ENCODE measurements around the gene STX1B.

DNA sequence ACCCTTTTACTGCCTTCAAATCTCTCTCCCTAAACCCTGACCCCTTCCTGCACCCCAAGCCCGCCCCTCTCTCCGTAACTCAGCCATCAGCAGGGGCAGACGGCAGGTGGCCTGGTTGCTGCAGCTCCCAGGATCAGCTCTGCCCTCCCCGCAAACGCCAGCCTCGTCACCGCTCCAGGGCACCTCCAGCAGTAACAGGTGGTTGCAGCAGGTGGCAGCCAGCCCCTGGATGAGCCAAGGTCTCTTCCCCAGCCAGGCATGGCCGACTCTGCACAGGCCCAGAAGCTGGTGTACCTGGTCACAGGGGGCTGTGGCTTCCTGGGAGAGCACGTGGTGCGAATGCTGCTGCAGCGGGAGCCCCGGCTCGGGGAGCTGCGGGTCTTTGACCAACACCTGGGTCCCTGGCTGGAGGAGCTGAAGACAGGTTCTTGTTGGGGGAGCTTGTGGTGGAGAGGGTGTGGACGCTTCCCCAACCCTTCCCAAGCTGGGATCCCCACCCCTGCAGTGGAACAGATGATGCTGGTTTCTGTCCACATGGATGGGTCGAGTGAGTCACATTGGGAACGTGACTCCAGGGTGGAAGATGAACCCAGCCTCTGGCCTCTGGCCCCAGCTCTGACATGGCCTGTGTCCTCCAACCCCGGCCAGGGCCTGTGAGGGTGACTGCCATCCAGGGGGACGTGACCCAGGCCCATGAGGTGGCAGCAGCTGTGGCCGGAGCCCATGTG lies 24.9 kb downstream of the STX1B start:
- no peak for TF ChIP-seq SIN3A (IDR thresholded peaks at IDR 0.05; ENCODE audit: borderline replicate concordance, insufficient read depth, low read length)
- TF ChIP-seq, protein P1, sequence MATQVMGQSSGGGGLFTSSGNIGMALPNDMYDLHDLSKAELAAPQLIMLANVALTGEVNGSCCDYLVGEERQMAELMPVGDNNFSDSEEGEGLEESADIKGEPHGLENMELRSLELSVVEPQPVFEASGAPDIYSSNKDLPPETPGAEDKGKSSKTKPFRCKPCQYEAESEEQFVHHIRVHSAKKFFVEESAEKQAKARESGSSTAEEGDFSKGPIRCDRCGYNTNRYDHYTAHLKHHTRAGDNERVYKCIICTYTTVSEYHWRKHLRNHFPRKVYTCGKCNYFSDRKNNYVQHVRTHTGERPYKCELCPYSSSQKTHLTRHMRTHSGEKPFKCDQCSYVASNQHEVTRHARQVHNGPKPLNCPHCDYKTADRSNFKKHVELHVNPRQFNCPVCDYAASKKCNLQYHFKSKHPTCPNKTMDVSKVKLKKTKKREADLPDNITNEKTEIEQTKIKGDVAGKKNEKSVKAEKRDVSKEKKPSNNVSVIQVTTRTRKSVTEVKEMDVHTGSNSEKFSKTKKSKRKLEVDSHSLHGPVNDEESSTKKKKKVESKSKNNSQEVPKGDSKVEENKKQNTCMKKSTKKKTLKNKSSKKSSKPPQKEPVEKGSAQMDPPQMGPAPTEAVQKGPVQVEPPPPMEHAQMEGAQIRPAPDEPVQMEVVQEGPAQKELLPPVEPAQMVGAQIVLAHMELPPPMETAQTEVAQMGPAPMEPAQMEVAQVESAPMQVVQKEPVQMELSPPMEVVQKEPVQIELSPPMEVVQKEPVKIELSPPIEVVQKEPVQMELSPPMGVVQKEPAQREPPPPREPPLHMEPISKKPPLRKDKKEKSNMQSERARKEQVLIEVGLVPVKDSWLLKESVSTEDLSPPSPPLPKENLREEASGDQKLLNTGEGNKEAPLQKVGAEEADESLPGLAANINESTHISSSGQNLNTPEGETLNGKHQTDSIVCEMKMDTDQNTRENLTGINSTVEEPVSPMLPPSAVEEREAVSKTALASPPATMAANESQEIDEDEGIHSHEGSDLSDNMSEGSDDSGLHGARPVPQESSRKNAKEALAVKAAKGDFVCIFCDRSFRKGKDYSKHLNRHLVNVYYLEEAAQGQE (IDR thresholded peaks at IDR 0.05; ENCODE audit: insufficient read depth in 1 of 2, low read depth in 2 of 2, low read length in 2 of 2): no peak
